SH-SY5Y (cell line): ENCODE results near the gene SLC35E2B.

Experiments used
- GATA2 ChIP-seq: IDR thresholded peaks from 2 replicates; pipeline ENCODE4 v1.6.1; 2011; ENCODE audit warnings: mild to moderate bottlenecking, low read depth, low read length
- GATA3 ChIP-seq: IDR thresholded peaks from 2 replicates; pipeline ENCODE4 v1.6.1; 2011; ENCODE audit warnings: low read depth, mild to moderate bottlenecking, low read length, moderate library complexity

DNA sequence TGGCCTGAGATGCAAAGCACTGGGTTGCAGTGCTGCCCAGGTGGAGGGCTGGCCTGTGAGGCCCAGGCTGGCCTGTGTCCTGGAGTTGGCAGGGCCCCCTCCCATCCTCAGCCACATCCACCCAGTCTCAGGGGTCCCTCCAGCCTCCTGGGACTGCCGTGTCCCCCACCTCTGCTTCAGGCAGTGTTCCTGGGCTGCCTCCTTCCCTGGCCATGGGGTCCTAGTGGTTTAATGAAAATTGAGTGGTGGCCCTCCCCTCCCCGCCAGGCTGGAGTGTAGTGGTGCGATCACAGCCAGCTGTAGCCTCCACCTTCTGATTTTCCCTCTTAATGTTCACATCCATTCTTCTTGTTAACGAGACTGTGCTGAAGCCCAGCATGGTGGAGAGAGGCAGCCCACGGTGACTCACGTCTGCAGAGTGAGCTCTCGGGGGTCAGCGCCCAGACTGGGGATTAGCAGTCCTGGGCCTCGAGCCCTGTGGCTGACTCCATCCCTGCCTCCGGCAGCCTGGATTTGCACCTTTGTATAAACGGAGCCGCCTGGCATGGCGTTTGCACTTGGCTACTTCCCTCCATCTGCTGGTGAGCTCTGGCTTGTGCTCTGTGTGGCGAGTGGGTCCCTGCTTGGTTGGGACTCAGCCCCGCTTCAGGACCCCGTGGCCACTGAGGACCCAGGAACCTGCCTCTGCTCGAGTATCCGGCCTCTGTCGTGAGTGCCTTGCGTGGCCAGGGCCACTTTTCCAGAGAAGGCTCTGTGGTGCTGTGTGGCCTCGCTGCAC, 70.4 kb downstream of the SLC35E2B start:
- TF ChIP-seq GATA2 (no peak), GATA3 (no peak)
